DOHH2 (cell line): ENCODE measurements around the gene SEMA4D.

Experiments used
- EZH2phosphoT487 ChIP-seq: fragments of 200-600 bp; sonication (generic); IDR thresholded peaks from 2 replicates; pipeline ENCODE4 v1.6.1; 2017; ENCODE audit warnings: borderline replicate concordance, mild to moderate bottlenecking, antibody characterized with exemption, low read length, moderate library complexity, mixed read lengths
- TF ChIP-seq, protein P1 (sequence below): fragments of 200-600 bp; sonication (generic); IDR thresholded peaks from one replicate; pipeline ENCODE4 v1.5.1; 2014; ENCODE audit warnings: antibody characterized with exemption, mild to moderate bottlenecking, low read depth, low read length; ENCODE audit not compliant: poor library complexity, severe bottlenecking

DNA sequence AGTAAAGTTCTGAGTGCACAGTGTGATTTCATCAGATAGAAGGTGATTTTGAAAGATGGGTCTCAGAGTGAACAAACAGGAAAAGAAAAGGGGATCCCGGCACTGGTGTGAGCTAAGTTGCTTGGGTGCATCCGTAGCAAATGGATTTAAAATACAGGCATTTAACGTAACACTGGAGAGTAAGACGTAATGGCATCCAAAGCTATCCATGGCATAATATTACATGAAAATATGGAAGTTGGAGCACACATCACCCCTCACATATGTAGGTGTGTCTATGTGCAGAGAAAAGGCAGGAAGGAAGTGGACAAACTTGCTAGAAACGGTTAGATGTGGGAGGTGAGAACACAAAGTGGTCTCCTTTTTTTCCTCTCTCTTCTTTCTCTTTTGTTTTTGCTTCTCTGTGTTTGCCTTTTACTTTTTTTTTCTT, 38.2 kb upstream of the SEMA4D start:
- TF ChIP-seq, protein P1, sequence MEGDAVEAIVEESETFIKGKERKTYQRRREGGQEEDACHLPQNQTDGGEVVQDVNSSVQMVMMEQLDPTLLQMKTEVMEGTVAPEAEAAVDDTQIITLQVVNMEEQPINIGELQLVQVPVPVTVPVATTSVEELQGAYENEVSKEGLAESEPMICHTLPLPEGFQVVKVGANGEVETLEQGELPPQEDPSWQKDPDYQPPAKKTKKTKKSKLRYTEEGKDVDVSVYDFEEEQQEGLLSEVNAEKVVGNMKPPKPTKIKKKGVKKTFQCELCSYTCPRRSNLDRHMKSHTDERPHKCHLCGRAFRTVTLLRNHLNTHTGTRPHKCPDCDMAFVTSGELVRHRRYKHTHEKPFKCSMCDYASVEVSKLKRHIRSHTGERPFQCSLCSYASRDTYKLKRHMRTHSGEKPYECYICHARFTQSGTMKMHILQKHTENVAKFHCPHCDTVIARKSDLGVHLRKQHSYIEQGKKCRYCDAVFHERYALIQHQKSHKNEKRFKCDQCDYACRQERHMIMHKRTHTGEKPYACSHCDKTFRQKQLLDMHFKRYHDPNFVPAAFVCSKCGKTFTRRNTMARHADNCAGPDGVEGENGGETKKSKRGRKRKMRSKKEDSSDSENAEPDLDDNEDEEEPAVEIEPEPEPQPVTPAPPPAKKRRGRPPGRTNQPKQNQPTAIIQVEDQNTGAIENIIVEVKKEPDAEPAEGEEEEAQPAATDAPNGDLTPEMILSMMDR = no peak
- TF ChIP-seq EZH2phosphoT487 = no peak
